Activated CD8-positive, alpha-beta memory T cell treated with anti-CD3 and anti-CD28 coated beads for 24 hours (primary cell): ENCODE measurements around the gene C6orf15.

ENCODE experiments used
- DNase-seq: peaks from one replicate; pipeline ENCODE4 v3.0.0-alpha.2; 2020

Gene C6orf15

GRCh38 chr6:31065556-31065955 is 46.8 kb downstream of the C6orf15 start:
- no peak for DNase-seq

- no peak for DNase-seq
Observed at GRCh38 chr6:31063906-31064435, 48.4 kb downstream of the C6orf15 start.
